WTC11 (cell line): ENCODE results near the gene RAB3B. TPM values are rescaled to one million over a fixed set of nuclear protein-coding genes. Genes with fewer than 3 reads are reported as not detected.
"Not testable (repeated sequence)": the region's sequence is repeated elsewhere in the genome, so short reads cannot be mapped to it uniquely, and the experiment has no call there.

Source experiments
- ATAC-seq: fragments of 200-7000 bp; cut with Tn5 transposase; 2 replicates; pipeline ENCODE4 v1.10.0; 2021; ENCODE audit warnings: mild to moderate bottlenecking, moderate library complexity
- CTCF ChIA-PET: fragments of 300-600 bp; sonication (Branson Sonifier 250); formaldehyde crosslinking; loops from one replicate; lab custom pipeline; 2021; ENCODE audit warnings: antibody characterized with exemption; lab: Charles Lee
- POLR2A ChIA-PET: fragments of 350-600 bp; sonication (Branson Sonifier 250); formaldehyde crosslinking; loops from one replicate; lab custom pipeline; 2021; ENCODE audit warnings: antibody characterized with exemption; lab: Charles Lee
- DNase-seq: peaks from one replicate; pipeline ENCODE4 v3.0.0; 2021; ENCODE audit warnings: low spot score
- H3K27ac Mint-ChIP-seq: 2 replicates; pipeline ENCODE4 v1.8.0; 2021; ENCODE audit warnings: mixed read lengths
- H3K27me3 Mint-ChIP-seq: 2 replicates; pipeline ENCODE4 v1.8.0; 2021; ENCODE audit warnings: low read depth, mild to moderate bottlenecking, moderate library complexity, mixed read lengths
- H3K36me3 Mint-ChIP-seq: 2 replicates; pipeline ENCODE4 v1.8.0; 2021; ENCODE audit warnings: mixed read lengths
- H3K4me1 Mint-ChIP-seq: 2 replicates; pipeline ENCODE4 v1.8.0; 2022; ENCODE audit warnings: mixed read lengths
- H3K4me3 Mint-ChIP-seq: 2 replicates; pipeline ENCODE4 v1.8.0; 2021; ENCODE audit warnings: mild to moderate bottlenecking, moderate library complexity, mixed read lengths
- H3K9me3 Mint-ChIP-seq: 2 replicates; pipeline ENCODE4 v1.8.0; 2021; ENCODE audit warnings: mixed read lengths
- ARID4B ChIP-seq: sonication (generic); formaldehyde crosslinking; IDR thresholded peaks from 2 replicates; pipeline ENCODE4 v1.8.0; 2023; ENCODE audit warnings: missing genetic modification reagents, mild to moderate bottlenecking, borderline replicate concordance
- CREM ChIP-seq: sonication (generic); formaldehyde crosslinking; IDR thresholded peaks from 2 replicates; pipeline ENCODE4 v1.8.1; 2022; ENCODE audit warnings: mild to moderate bottlenecking, missing genetic modification reagents, moderate library complexity
- HMGA2 ChIP-seq: fragments of 250-450 bp; sonication (Bioruptor Pico); IDR thresholded peaks from 2 replicates; pipeline ENCODE4 v1.4.0; 2021; ENCODE audit warnings: mild to moderate bottlenecking, moderate library complexity
- MAX ChIP-seq: sonication (generic); formaldehyde crosslinking; IDR thresholded peaks from 2 replicates; pipeline ENCODE4 v1.8.0; 2022; ENCODE audit warnings: mild to moderate bottlenecking, missing genetic modification reagents
- NFYB ChIP-seq: sonication (generic); formaldehyde crosslinking; conservative IDR thresholded peaks from 2 replicates; pipeline ENCODE4 v1.8.0; 2022; ENCODE audit warnings: low read depth, missing genetic modification reagents
- NR2C2 ChIP-seq: sonication (generic); formaldehyde crosslinking; IDR thresholded peaks from 2 replicates; pipeline ENCODE4 v1.8.0; 2022; ENCODE audit warnings: mild to moderate bottlenecking, missing genetic modification reagents
- STAT6 ChIP-seq: sonication (generic); formaldehyde crosslinking; conservative IDR thresholded peaks from 2 replicates; pipeline ENCODE4 v1.8.1; 2023; ENCODE audit warnings: mild to moderate bottlenecking, low read depth, missing genetic modification reagents, moderate library complexity
- ZNF138 ChIP-seq: sonication (generic); formaldehyde crosslinking; conservative IDR thresholded peaks from 2 replicates; pipeline ENCODE4 v1.8.1; 2022; ENCODE audit warnings: mild to moderate bottlenecking, moderate library complexity, missing genetic modification reagents
- ZNF423 ChIP-seq: fragments of 250-450 bp; sonication (Bioruptor Pico); IDR thresholded peaks from 2 replicates; pipeline ENCODE4 v2.1.2; 2022; ENCODE audit warnings: mild to moderate bottlenecking, moderate library complexity
- ZNF425 ChIP-seq: fragments of 250-450 bp; sonication (Bioruptor Pico); conservative IDR thresholded peaks from 2 replicates; pipeline ENCODE4 v1.9.0; 2021; ENCODE audit warnings: mild to moderate bottlenecking
- ZNF512 ChIP-seq: sonication (generic); formaldehyde crosslinking; IDR thresholded peaks from 2 replicates; pipeline ENCODE4 v1.8.1; 2022; ENCODE audit warnings: missing genetic modification reagents, borderline replicate concordance
- total RNA-seq: library from RNA; stranded (reverse); gene quantifications from 3 replicates; pipeline ENCODE4 v1.2.3, GENCODE V29; 2021

Gene RAB3B
- total RNA-seq, 1 experiment from 2014 or later = 36.9 TPM

GRCh38 chr1:51875836-51876235 is 114.7 kb downstream of the RAB3B start (continued):
- TF ChIP-seq MAX (CRISPR knock-in tag) (no peak), ARID4B (CRISPR knock-in tag) (no peak), STAT6 (no peak), ZNF423 (CRISPR knock-in tag) (no peak), NFYB (CRISPR knock-in tag) (no peak), CREM (no peak)

GRCh38 chr1:51875291-51875772 is 115.2 kb downstream of the RAB3B start:
- Mint-ChIP-seq H3K4me3 (peak overlapping the region; percentile 47), H3K4me1 (peaks cover 30% of the 10 kb centered on the region), H3K27ac (peak overlapping the region; percentile 78), H3K36me3 (peaks cover 3% of the 10 kb centered on the region), H3K9me3 (no peaks in the 10 kb centered on the region), H3K27me3 (no peaks in the 10 kb centered on the region)
- TF ChIP-seq ZNF138 = no peak
- no peak for TF ChIP-seq NR2C2 (CRISPR knock-in tag)
- TF ChIP-seq ZNF425 (CRISPR knock-in tag) = no peak
- TF ChIP-seq ZNF512 (CRISPR knock-in tag) = no peak
- ChIA-PET POLR2A (no interaction called here), CTCF (interaction anchor here (1.0 kb wide), 1 partner anchor 21 kb away, joined by 3 read pairs; no protein-coding TSS in a partner anchor)
- ATAC-seq (no peak), DNase-seq (no peak)

- Mint-ChIP-seq H3K27ac (peak overlapping the region; percentile 34; the same call in 1 of the 2 replicates), H3K4me1 (peaks cover 30% of the 10 kb centered on the region)
- H3K36me3 Mint-ChIP-seq, H3K4me3 Mint-ChIP-seq, H3K27me3 Mint-ChIP-seq, CTCF ChIA-PET, ATAC-seq, H3K9me3 Mint-ChIP-seq: not testable (repeated sequence)
- 0 out of 2 replicates have a peak, but pooled peaks have one; percentile 41 for TF ChIP-seq HMGA2 (CRISPR knock-in tag)
- TF ChIP-seq, all 79 proteins: peak for 1; not testable (repeated sequence) for 78
- POLR2A ChIA-PET, DNase-seq: not testable (repeated sequence)
These were observed 117.2 kb downstream of the RAB3B start for GRCh38 chr1:51873270-51873669.
